C4-2B (cell line): Measurements from ENCODE around the gene SOX30.

Experiments
- CTCF ChIP-seq: fragments of 450-650 bp; conservative IDR thresholded peaks from 2 replicates; pipeline ENCODE4 v1.5.1; 2017; ENCODE audit warnings: mild to moderate bottlenecking
- ZFX ChIP-seq: fragments of 450-650 bp; IDR thresholded peaks from 2 replicates; pipeline ENCODE4 v1.6.1; 2017

DNA sequence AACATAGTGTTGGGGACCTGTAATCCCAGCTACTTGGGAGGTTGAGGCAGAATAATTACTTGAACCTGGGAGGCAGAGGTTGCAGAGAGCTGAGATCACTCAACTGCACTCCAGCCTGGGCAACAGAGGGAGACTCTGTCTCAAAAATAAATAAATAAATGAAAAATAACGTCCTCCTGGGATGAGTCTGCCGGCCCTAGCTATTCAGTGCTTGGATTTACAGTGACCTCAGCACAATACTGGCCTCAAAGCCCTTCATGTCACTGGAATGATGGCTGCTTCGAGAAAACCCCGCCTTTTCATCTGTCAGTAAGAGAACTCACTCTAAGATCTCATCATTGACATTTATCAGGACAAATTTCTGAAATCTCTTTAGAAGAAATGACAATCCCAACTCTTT lies 35.5 kb downstream of the SOX30 start:
- TF ChIP-seq CTCF (no peak), ZFX (no peak)
